Ramos (cell line): ENCODE data around the gene SENP5.

Source experiments
- in situ Hi-C: fragments of 300-500 bp; cut with MboI; formaldehyde crosslinking; loops from one replicate; pipeline ENCODE4 v1.14.3; 2022; ENCODE audit warnings: low sequenced_read_pairs; ENCODE audit not compliant: unreplicated experiment

The SENP5 gene

GRCh38 chr3:196966526-196967401, 99.0 kb downstream of the SENP5 start:
- in situ Hi-C loops = no loop called here

GRCh38 chr3:196967412-196968232, 99.9 kb downstream of the SENP5 start:
- in situ Hi-C loops = no loop called here

GRCh38 chr3:196968233-196969133, 100.8 kb downstream of the SENP5 start, which contains the start of gene PIGZ:
TSS of gene PIGZ (minus strand) at chr3:196968833. CDS start at chr3:196952031, 16,802 bp downstream.
- in situ Hi-C loops = no loop called here

GRCh38 chr3:196969134-196969659, 101.5 kb downstream of the SENP5 start:
- in situ Hi-C loops = no loop called here

- in situ Hi-C loops = loop anchor here (5.0 kb wide), 1 partner anchor 363 kb away; no protein-coding TSS in a partner anchor
Measured at GRCh38 chr3:196969660-196970546, 102.2 kb downstream of the SENP5 start.

- in situ Hi-C loops = loop anchor here (5.0 kb wide), 1 partner anchor 363 kb away; no protein-coding TSS in a partner anchor
Measured at GRCh38 chr3:196970547-196971093, 102.9 kb downstream of the SENP5 start.

- in situ Hi-C loops = loop anchor here (5.0 kb wide), 1 partner anchor 364 kb away; no protein-coding TSS in a partner anchor
Measured at GRCh38 chr3:196971094-196971698, 103.5 kb downstream of the SENP5 start.

GRCh38 chr3:196974661-196975060, 106.9 kb downstream of the SENP5 start:
- in situ Hi-C loops = loop anchor here (5.0 kb wide), 1 partner anchor 367 kb away; no protein-coding TSS in a partner anchor

- in situ Hi-C loops = no loop called here
Measured at GRCh38 chr3:196975349-196975748, 107.6 kb downstream of the SENP5 start.

- in situ Hi-C loops = no loop called here
Measured at GRCh38 chr3:196976941-196977340, 109.2 kb downstream of the SENP5 start.

GRCh38 chr3:196979545-196979944, 111.8 kb downstream of the SENP5 start:
- in situ Hi-C loops = no loop called here

GRCh38 chr3:196981657-196982056, 113.9 kb downstream of the SENP5 start:
- in situ Hi-C loops = no loop called here

- in situ Hi-C loops = no loop called here
Measured at GRCh38 chr3:196983186-196983585, 115.5 kb downstream of the SENP5 start.
